Effector memory CD8-positive, alpha-beta T cell (primary cell): Measurements from ENCODE around the gene ETFDH.
"Not testable (repeated sequence)": the region's sequence is repeated elsewhere in the genome, so short reads cannot be mapped to it uniquely, and the experiment has no call there.

Source experiments
- ATAC-seq: fragments of 150-1000 bp; cut with Tn5 transposase; replicated peaks from 2 replicates; pipeline ENCODE4 v1.10.0; 2021; ENCODE audit warnings: mild to moderate bottlenecking, moderate library complexity
- DNase-seq, 3 experiments: peaks; one replicate each; pipeline ENCODE4 v3.0.0; 2021
- H3K27ac Mint-ChIP-seq, 2 donors: one replicate each; pipeline ENCODE4 v1.8.0; 2022; ENCODE audit warnings: mild to moderate bottlenecking in 2 of 2, mixed read lengths in 2 of 2, moderate library complexity in 2 of 2
- H3K27me3 Mint-ChIP-seq, 2 donors: one replicate each; pipeline ENCODE4 v1.8.0; 2022; ENCODE audit warnings: mixed read lengths in 2 of 2
- H3K36me3 Mint-ChIP-seq: one replicate; pipeline ENCODE4 v1.8.0; 2022; ENCODE audit warnings: mild to moderate bottlenecking, moderate library complexity, mixed read lengths; ENCODE audit not compliant: insufficient read depth
- H3K4me1 Mint-ChIP-seq, 2 donors: one replicate each; pipeline ENCODE4 v1.8.0; 2022; ENCODE audit warnings: low read depth in 2 of 2, mixed read lengths in 2 of 2
- H3K4me3 Mint-ChIP-seq, 2 donors: one replicate each; pipeline ENCODE4 v1.8.0; 2022; ENCODE audit warnings: mild to moderate bottlenecking in 2 of 2, mixed read lengths in 2 of 2, moderate library complexity in 2 of 2
- H3K9me3 Mint-ChIP-seq, 2 donors: one replicate each; pipeline ENCODE4 v1.8.0; 2022; ENCODE audit warnings: mixed read lengths in 2 of 2
- total RNA-seq, 9 experiments: gene quantifications; one replicate each; lab custom pipeline; 2026; lab: John Stamatoyannopoulos, UW

The ETFDH gene
- 17.5 to 52.6 (median 35.8) reads per million in 9 experiments for total RNA-seq

DNA sequence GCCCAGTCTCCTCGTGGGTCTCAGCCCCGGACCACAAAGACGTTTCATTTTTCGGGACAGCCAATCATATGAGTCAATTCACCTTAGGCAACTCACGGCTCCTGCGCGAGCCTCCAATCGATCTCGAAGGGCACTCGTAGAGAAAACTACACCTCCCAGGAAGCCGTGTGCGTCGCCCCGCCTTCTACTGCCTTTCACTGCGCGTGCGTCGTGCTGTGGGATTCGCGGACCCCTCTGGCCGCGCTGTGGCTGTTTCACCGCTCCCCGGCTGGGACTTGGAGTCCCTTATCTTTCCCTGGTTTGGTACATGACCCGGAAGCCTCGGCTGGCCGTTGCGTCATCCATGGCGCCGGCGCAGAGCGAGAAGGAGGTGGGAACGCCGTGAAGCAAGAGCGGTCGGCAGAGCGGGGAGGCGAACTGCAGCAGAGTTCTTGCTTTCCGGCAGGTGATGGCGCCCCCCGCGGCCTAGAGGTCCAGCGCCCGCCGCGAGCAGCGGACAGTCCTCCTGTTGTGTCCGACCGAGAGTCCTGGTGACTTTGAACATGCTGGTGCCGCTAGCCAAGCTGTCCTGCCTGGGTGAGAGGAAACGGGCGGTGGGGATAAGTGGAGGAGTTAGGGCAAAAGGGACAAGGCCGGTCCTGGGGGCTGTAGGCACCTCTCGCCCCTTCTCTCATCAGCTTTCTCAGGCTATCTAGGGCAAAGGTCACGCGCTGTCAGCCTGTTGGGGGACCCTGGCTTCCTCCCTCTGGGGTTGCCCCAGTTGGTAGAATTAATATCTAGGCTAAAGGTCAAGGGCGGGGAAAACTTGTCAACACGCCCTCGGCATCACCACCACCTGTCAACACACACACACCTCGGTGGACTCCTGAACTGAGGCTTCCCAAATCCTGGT is at the start of gene ETFDH:
ETFDH (plus strand) TSS at position 382 of the 892 bp plus-strand sequence; CDS start at position 543, 161 bp downstream.
- Mint-ChIP-seq H3K4me1 (peaks cover 10 to 13% of the 10 kb centered on the region in 2 donors), H3K27ac (peak within 1 kb of the TSS; percentile 97 to 100), H3K4me3 (peak within 1 kb of the TSS; percentile 92 to 97), H3K9me3 (no peaks in the 10 kb centered on the region), H3K36me3 (peaks cover 16% of the 10 kb centered on the region), H3K27me3 (no peaks in the 10 kb centered on the region)
- peak; percentile 80 for ATAC-seq
- DNase-seq = peak; percentile 97 to 98 (median 98)

DNA sequence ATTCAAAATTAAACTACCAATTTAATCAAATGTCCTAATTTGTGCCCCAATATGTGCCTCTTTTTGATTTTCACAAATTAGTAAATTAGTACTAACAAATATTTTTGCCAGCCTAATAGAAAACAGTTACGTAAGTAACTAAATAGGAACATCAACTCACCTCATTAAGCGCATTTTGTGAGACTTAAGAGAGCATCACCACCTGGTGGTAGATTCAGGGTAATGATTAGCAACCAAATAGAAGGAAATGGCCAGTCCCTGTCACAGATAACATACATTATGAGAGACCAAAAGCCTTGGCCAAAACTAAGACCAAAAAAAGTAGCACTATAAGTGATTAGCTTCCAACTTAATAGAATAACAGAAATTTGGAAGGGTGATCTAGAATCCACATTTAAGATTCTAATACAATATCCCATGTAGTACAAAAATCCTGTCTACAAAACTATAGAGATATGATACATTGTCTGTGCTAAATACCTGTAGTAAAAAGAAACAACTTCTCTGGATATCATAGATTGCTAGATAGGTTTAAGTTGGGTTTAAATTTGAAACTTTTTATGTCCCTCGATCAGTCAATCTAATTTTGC is 47.1 kb upstream of the ETFDH start:
- peaks cover 2% of the 10 kb centered on the region for H3K36me3 Mint-ChIP-seq
- H3K27me3 Mint-ChIP-seq = peaks cover 2 to 18% of the 10 kb centered on the region in 2 donors
- H3K4me1 Mint-ChIP-seq = no peaks in the 10 kb centered on the region
- H3K27ac Mint-ChIP-seq = no peak overlapping the region
- no peak overlapping the region for H3K4me3 Mint-ChIP-seq
- no peak for DNase-seq
- ATAC-seq = peak; percentile 32
- no peaks in the 10 kb centered on the region for H3K9me3 Mint-ChIP-seq

DNA sequence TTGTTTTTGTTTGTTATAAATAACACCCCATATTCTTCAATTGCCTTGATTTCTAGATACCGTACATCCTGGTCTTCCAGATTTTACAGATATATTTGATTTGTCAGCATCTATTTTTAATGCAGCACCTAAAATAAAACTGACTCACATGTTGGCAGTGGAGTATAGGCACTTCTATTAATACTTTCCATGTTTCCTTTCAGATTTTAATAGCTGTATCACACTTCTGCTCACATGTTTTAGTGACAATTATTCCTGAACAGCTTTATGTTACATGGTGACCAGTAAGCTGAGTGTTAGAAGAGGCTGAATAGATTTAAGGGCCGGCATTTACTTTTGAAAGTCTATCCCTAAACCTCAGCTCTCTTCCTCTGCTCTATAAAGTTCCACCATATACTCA is 46.6 kb upstream of the ETFDH start:
- no peak for ATAC-seq
- H3K4me3 Mint-ChIP-seq = no peak overlapping the region
- no peaks in the 10 kb centered on the region for H3K9me3 Mint-ChIP-seq
- no peaks in the 10 kb centered on the region for H3K4me1 Mint-ChIP-seq
- no peak for DNase-seq
- H3K27ac Mint-ChIP-seq = no peak overlapping the region
- H3K36me3 Mint-ChIP-seq = peaks cover 2% of the 10 kb centered on the region
- peaks cover 0 to 16% of the 10 kb centered on the region in 2 donors for H3K27me3 Mint-ChIP-seq

DNA sequence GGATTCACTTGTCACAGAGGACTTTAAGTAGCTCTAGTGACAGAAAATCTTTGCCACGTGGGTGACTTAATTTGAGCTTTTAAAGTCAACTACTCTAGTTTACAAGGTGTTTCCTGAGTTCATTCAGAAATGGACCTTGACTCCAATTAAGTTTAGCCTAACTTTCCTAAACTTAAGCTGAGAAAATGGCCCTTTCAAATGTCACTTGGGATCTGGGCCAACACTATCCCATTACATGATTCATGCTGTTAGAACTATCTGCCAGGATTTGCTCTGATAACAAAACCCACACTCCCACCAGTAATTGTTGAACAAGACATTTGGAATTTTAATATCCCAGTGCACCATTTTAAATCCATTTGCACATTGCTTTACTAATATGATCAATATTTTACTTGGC is 41.2 kb upstream of the ETFDH start:
- no peak for DNase-seq
- H3K36me3 Mint-ChIP-seq = no peaks in the 10 kb centered on the region
- H3K4me3 Mint-ChIP-seq = no peak overlapping the region

DNA sequence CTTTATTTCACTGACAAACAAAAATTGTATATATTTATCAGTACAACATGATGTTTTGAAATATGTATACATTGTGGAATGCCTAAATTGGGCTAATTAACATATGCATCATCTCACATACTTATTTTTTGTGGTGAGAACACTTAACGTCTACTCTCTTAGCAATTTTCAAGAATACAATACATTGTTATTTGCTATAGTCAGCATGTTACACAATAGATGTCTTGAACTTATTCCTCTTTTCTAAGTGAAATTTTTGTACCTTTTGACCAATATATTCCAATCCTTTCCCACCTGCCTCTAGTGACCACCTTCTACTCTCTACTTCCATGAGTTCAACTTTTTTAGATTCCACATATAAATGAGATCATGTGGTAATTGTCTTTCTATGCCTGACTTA is 35.5 kb upstream of the ETFDH start:
- DNase-seq (no peak), ATAC-seq (no peak)
- Mint-ChIP-seq H3K36me3 (no peaks in the 10 kb centered on the region), H3K9me3 (no peaks in the 10 kb centered on the region), H3K4me3 (no peak overlapping the region), H3K4me1 (no peaks in the 10 kb centered on the region), H3K27me3 (peaks cover 23 to 39% of the 10 kb centered on the region in 2 donors), H3K27ac (no peak overlapping the region)

More for the DNA sequence above, 41.2 kb upstream of the ETFDH start:
- no peak for ATAC-seq
- Mint-ChIP-seq H3K27ac (no peak overlapping the region), H3K27me3 (peaks cover 0 to 28% of the 10 kb centered on the region in 2 donors), H3K4me1 (no peaks in the 10 kb centered on the region), H3K9me3 (no peaks in the 10 kb centered on the region)

DNA sequence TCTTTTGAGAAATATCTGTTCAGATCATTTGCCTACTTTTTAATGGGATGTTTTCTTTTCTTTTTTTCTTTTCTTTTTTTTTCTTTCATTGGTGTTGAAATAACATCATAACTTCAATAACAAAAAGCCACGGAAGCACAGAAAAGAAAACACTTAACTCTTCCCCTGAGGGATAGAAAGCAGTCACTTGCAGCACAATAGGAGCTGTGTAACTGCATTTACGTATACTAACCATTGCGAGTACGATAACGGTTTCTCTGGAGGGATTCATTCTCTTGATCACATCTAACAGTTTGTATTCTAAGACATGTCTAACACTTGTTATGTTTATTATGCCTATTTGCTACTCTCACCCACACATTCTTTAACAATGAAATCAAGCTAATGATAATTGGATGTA is 27.7 kb upstream of the ETFDH start:
- Mint-ChIP-seq H3K4me3 (no peak overlapping the region), H3K9me3 (no peaks in the 10 kb centered on the region), H3K27me3 (peaks cover 24 to 37% of the 10 kb centered on the region in 2 donors), H3K27ac (no peak overlapping the region), H3K4me1 (no peaks in the 10 kb centered on the region), H3K36me3 (no peaks in the 10 kb centered on the region)
- no peak for DNase-seq
- no peak for ATAC-seq

DNA sequence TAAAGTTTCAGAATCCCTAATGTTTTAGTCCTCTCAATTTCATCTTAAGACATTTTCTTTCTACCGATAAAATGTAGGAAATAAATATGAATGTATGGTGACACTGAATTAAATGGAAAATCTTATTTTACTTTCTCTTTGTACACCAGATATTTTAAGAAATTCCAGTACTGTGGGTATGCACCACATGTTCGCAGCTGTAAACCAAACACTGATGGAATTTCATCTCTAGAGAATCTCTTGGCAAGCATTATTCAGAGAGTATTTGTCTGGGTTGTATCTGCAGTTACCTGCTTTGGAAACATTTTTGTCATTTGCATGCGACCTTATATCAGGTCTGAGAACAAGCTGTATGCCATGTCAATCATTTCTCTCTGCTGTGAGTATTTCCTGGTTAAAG is 27.3 kb upstream of the ETFDH start:
- no peaks in the 10 kb centered on the region for H3K4me1 Mint-ChIP-seq
- no peak overlapping the region for H3K4me3 Mint-ChIP-seq
- H3K36me3 Mint-ChIP-seq = no peaks in the 10 kb centered on the region
- no peaks in the 10 kb centered on the region for H3K9me3 Mint-ChIP-seq
- H3K27ac Mint-ChIP-seq = no peak overlapping the region
- DNase-seq (no peak), ATAC-seq (no peak)
- H3K27me3 Mint-ChIP-seq = peaks cover 20 to 33% of the 10 kb centered on the region in 2 donors

DNA sequence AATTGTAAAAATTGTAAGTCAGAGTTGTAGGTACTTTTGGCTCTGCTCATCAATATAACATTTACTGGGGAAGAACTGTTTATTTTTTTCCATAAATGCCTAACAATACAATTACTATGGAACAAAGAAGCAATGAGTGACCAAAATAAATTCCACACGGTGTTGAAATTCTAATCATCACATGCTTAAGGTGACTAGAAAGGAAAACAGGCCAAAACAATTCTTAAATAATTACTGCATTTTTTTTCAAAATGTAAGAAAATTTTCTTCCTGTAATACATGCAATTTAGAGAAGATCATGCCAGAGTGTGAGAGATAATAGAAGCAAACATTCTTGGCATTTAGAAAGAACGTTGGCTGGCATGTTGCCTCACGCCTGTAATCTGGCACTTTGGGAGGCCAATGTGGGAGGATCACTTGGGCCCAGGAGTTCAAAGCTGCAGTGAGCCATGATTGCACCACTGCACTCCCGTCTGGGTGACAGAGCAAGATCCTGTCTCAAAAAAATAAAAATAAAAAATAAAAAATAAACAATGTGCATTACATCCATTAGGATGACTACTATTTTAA is 22.9 kb upstream of the ETFDH start:
- ATAC-seq (no peak), DNase-seq (no peak)
- peaks cover 5 to 7% of the 10 kb centered on the region in 2 donors for H3K27me3 Mint-ChIP-seq
- no peak overlapping the region for H3K4me3 Mint-ChIP-seq
- H3K4me1 Mint-ChIP-seq = peaks cover 0 to 7% of the 10 kb centered on the region in 2 donors
- no peaks in the 10 kb centered on the region for H3K36me3 Mint-ChIP-seq
- no peaks in the 10 kb centered on the region for H3K9me3 Mint-ChIP-seq
- no peak overlapping the region for H3K27ac Mint-ChIP-seq

DNA sequence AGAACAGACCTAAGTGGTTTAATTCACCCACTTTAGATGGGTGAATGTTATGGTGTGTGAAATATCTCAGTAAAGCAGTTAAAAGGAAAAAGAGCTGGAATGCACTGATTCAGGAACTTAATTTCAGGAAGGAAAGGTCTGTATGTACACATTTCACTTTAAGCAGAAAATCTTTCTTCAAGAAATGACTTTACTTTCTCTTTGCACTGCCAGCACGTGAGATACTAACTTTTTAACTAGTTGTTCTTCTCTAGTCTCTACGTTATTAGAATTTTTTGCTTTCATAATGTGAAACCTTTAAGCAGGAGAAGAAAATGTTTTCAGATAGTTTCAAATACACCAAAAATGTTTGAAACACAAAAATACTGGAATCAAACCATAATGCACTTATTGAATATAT is 19.2 kb upstream of the ETFDH start:
- peak overlapping the region in 1 of 2 donors; percentile 38 for H3K27ac Mint-ChIP-seq
- H3K27me3 Mint-ChIP-seq = peaks cover 0 to 6% of the 10 kb centered on the region in 2 donors
- no peak for ATAC-seq
- no peaks in the 10 kb centered on the region for H3K9me3 Mint-ChIP-seq
- no peak for DNase-seq
- peak overlapping the region; percentile 45 to 59 for H3K4me3 Mint-ChIP-seq
- no peaks in the 10 kb centered on the region for H3K36me3 Mint-ChIP-seq
- H3K4me1 Mint-ChIP-seq = peaks cover 0 to 7% of the 10 kb centered on the region in 2 donors

DNA sequence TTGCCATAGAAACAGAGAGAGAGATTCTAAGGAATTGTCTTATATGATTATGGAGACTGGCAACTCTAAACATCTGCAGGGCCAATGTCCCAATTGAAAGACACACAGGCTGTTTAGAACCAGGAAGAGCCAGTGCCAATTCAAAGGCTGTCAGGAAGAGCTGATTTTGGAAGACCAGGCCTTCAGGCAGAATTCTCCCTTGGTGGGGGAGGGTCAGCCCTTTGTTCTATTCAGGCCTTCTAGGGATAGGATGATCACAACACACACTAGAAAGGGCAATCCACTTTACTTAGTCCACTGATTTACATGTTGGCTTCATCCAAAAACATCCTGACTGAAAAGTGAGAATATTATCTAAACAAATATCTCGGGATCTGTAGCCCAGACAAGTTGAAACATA is 15.7 kb upstream of the ETFDH start:
- H3K36me3 Mint-ChIP-seq = no peaks in the 10 kb centered on the region
- H3K27ac Mint-ChIP-seq = no peak overlapping the region
- DNase-seq (no peak), ATAC-seq (no peak)
- peaks cover 10 to 19% of the 10 kb centered on the region in 2 donors for H3K27me3 Mint-ChIP-seq
- H3K9me3 Mint-ChIP-seq = no peaks in the 10 kb centered on the region
- peaks cover 0 to 7% of the 10 kb centered on the region in 2 donors for H3K4me1 Mint-ChIP-seq
- no peak overlapping the region for H3K4me3 Mint-ChIP-seq

DNA sequence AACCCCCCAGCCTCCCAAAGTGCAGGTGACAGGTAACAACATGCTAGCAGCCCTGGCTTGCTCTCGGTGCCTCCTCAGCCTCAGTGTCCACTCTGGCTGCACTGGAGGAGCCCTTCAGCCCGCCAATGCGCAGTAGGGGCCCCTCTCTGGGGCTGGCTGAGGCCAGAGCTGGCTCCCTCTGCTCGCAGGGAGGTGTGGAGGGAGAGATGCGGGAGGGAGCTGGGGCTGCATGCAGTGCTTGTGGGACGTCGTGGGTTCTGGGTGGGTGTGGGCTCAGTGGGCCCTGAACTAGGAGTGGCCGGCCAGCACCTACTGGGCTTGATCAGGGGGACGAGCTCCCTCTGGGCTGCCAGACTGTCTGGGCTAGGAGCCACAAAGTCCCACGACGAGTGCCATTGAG is 14.8 kb upstream of the ETFDH start:
- no peak overlapping the region for H3K4me3 Mint-ChIP-seq
- H3K4me1 Mint-ChIP-seq = peaks cover 0 to 7% of the 10 kb centered on the region in 2 donors
- DNase-seq (no peak), ATAC-seq (no peak)
- no peaks in the 10 kb centered on the region for H3K9me3 Mint-ChIP-seq
- peaks cover 10 to 19% of the 10 kb centered on the region in 2 donors for H3K27me3 Mint-ChIP-seq
- H3K36me3 Mint-ChIP-seq = no peaks in the 10 kb centered on the region
- no peak overlapping the region for H3K27ac Mint-ChIP-seq

DNA sequence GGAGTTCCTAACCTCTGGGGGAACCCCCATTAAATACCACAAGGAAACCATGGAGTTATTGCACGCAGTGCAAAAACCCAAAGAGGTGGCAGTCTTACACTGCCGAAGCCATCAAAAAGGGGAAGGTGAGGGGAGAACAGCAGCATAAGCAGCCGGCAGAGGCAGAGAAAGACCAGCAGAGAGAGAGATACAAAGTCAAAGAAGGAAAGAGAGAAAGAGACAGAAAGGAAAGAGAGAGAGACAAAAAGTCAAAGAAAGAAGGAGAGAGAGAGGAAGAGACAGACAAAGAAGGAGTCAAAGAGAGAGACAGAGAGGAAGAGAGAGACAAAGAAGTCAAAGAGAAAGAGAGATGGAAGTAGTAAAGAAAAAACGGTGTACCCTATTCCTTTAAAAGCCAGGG is 8.8 kb upstream of the ETFDH start:
- not testable (repeated sequence) for DNase-seq, H3K4me1 Mint-ChIP-seq, H3K4me3 Mint-ChIP-seq, H3K9me3 Mint-ChIP-seq, H3K36me3 Mint-ChIP-seq, ATAC-seq, H3K27ac Mint-ChIP-seq
- peaks cover 10% of the 10 kb centered on the region in 2 donors for H3K27me3 Mint-ChIP-seq

DNA sequence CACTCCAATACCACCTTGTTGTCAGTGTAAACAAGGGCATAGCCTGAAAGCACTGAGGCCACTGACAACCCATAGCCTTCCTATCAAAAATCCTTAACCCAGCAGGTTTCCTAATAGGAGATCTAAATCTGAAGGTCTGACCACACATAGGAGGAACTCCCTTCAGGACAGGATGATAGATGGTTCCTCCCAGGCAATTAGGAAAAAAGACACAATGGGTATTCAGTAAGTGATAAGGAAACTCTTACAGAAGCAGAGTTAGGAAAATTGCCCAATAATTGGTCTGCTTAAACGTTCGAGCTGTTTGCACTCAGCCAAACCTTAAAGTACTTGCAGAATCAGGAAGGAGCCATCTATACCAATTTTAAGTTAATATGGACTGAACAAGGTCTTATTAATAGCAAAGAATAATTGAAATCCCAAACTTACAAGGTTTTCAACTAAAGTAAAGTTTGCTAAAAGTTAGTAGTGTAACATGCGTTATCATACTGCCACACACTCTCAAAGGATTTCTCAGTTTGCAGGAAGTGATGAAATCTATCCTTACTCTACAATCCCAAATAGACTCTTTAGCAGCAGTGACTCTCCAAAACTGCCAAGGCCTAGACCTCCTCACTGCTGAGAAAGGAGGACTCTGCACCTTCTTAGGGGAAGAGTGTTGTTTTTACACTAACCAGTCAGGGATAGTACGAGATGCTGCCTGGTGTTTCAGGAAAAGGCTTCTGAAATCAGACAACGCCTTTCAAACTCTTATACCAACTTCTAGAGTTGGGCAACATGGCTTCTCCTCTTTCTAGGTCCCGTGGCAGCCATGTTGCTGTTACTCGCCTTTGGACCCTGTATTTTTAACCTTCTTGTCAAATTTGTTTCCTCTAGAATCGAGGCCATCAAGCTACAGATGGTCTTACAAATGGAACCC is 8.1 kb upstream of the ETFDH start:
- not testable (repeated sequence) for ATAC-seq, DNase-seq, H3K9me3 Mint-ChIP-seq, H3K4me1 Mint-ChIP-seq, H3K27me3 Mint-ChIP-seq, H3K36me3 Mint-ChIP-seq, H3K4me3 Mint-ChIP-seq, H3K27ac Mint-ChIP-seq
